HG02938 (cell line): ENCODE measurements around the gene ZNF385B.

Experiments
- ATAC-seq: cut with Tn5 transposase; IDR thresholded peaks from one replicate; pipeline ENCODE4 v1.9.1; 2021; ENCODE audit warnings: mild to moderate bottlenecking, moderate library complexity; ENCODE audit not compliant: unreplicated experiment

ZNF385B gene

GRCh38 chr2:179417436-179417949 is 443.9 kb downstream of the ZNF385B start:
- ATAC-seq: no peak

DNA sequence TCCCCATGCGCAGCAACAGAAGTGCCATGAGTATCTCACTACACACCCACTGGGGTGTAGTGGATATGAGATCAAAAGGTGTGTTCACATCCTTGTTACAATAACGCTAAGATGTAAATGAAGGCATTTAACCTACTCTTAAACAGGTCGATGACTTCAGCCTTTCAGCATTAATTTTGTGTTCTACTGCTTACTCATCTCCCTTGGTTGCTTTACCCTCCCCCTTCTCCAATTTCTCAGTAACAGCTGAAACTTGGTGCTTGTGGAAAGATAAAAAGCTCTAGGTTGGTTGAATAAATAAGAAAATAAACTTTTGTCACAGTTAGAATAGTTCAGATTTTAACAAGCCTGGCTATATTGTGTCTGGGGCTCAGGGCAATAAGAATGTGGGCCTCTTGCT is 449.3 kb downstream of the ZNF385B start:
- no peak for ATAC-seq

- ATAC-seq: peak; percentile 84
Measured at GRCh38 chr2:179410552-179411356, 450.7 kb downstream of the ZNF385B start.

DNA sequence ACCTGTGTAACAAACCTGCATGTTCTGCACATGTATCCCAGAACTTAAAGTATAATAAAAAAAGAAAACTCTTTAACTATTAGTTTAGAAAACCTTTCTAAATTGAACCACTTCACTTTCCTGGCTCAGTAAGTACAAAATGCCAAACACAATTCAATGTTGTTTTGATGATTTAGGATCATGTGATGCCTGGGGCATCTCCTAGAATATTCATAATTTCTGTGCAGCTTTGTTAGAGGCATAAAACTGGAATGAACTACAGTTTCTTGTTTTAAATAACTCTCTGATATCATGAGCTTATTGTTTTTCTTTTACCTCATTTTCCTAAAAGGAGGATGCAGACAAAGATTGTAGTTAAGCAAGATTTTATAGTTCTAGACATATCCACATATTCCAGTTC is 457.8 kb downstream of the ZNF385B start:
- ATAC-seq: no peak

- no peak for ATAC-seq
Measured at GRCh38 chr2:179393481-179393880, 467.9 kb downstream of the ZNF385B start.
